NOMO-1 treated with DMSO at 0.1 percent for 48 hours (cell line): ENCODE measurements around the gene KCNAB3.

Experiments
- DNase-seq: peaks from one replicate; lab custom pipeline; 2025; ENCODE audit not compliant: unreplicated experiment; lab: John Stamatoyannopoulos, UW

Gene KCNAB3

GRCh38 chr17:7903154-7904103 lies 26.2 kb downstream of the KCNAB3 start:
- no peak for DNase-seq

DNA sequence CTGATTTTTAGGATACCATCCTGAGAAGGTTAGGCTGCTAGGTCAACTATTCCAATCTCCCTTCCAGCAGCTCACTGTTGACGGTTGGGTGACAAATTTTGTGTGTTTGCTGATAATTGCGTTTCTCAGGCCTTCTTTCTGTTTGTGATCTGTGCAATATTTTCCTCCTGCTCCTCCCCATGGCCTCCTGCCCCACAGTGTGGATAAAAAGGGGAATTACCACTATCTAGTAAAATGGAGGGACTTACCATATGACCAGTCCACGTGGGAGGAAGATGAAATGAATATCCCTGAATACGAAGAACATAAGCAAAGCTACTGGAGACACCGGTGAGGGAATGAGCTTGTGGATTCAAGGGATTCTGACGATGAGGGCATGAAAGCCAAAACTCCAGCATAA lies 31.9 kb downstream of the KCNAB3 start:
- DNase-seq: no peak

GRCh38 chr17:7897090-7897489 lies 32.6 kb downstream of the KCNAB3 start:
- DNase-seq: no peak

GRCh38 chr17:7894866-7895265 lies 34.8 kb downstream of the KCNAB3 start:
- DNase-seq: no peak

DNA sequence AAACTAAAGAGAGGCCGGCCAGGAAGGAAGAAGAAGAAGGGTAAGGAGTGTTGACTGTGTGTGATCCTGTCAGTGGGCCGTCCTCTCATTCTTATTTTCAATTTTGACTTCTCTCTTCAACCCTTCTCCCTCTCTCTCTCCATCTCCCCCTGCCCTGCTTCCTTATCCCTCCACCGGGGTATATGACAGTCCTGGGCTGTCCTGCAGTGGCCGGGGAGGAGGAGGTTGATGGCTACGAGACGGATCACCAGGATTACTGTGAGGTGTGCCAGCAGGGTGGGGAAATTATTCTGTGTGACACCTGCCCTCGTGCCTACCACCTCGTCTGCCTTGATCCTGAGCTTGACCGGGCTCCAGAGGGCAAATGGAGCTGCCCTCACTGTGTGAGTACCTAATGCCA lies 35.4 kb downstream of the KCNAB3 start:
- DNase-seq: no peak

- no peak for DNase-seq
Observed at GRCh38 chr17:7893187-7893880, 36.3 kb downstream of the KCNAB3 start.

GRCh38 chr17:7889166-7889955 lies 40.3 kb downstream of the KCNAB3 start:
- DNase-seq: no peak

GRCh38 chr17:7888184-7888920 lies 41.3 kb downstream of the KCNAB3 start, which contains the start of gene CHD3:
Gene CHD3, plus strand, starts transcription at chr17:7888789. Its CDS starts 212 bp downstream, at chr17:7889001.
- DNase-seq: no peak

DNA sequence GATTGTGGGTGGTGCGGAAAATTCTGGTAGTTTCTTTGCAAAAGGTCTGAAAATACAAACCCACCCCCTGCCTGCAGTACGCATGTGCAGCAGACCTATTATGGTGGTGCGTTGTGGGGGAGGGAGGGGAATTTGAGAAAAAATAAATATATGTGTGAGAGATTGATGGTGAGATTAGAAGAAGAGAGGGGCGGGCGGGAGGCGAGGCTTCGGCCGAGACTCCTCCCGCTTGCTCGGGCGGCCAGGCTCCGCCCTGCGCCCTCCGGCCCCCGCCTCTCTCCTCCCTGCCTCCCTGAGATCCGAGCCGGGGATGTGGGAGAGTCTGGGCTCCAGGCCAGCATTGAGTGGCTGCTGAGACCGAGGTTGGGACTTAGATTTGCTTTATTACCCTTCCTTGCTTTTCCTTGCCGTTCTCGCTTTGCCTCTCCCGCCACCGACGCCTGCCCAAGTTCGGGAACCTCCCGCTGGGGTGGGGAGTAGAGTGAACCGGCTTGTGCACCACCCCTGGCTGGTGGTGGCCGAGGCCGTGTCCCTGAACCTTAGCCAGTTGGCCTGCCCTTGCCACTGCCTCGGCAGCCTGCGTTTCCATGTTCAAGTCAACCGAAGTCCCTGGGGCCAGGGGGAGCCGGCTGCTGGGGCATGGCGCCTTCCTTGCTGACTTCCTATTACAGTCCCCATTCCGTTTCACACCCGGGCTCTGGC lies 42.0 kb downstream of the KCNAB3 start:
- peak; percentile 97 for DNase-seq

- peak; percentile 97 for DNase-seq
Observed at GRCh38 chr17:7887038-7887481, 42.6 kb downstream of the KCNAB3 start.

- peak; percentile 34 for DNase-seq
Observed at GRCh38 chr17:7886227-7887037, 43.2 kb downstream of the KCNAB3 start.

DNA sequence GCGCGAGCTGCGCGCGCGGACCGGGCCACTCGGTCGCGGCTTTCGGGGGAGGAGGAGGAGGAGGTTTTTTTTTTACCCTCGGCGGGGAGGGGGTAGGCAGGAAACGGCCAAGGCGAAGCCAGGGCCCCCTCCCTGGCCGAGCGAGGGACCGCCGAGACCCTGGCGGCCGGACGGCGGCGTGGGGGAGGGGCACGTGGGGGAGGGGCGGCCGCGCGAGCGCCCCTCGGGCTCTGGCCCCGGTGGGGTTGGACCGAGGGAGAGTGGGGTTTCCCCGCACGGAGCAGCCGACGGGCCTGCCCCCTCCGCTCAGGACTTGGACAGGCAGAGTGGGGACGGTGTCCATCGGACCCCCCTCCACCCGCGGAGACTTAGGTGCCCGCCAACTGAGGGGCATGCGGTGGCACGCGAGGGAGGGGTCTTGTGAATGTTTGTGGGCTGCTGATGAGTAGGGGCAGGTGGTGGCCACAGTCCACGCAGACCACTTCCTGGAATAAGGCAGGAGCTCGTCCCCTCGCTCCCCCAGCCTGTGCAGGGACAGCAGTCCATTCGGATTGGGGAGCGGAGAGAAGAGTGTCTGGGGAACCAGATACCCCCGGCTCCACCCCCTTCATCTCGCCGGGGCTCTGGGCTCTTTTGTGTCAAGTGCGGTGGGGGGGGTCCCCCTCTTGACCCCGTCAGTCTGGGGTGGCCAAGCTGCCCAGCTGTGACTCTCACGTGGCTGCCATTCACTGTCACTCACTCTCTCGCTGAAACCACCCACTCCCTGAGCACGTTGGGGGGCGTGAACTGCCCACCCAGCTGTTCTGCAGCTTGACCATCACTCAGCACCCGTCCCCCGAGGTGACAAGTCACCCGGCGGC lies 44.1 kb downstream of the KCNAB3 start:
- DNase-seq: peak; percentile 63

GRCh38 chr17:7884581-7885366 lies 44.9 kb downstream of the KCNAB3 start:
- no peak for DNase-seq

GRCh38 chr17:7883781-7884386 lies 45.8 kb downstream of the KCNAB3 start:
- no peak for DNase-seq

- no peak for DNase-seq
Observed at GRCh38 chr17:7882629-7883028, 47.0 kb downstream of the KCNAB3 start.

DNA sequence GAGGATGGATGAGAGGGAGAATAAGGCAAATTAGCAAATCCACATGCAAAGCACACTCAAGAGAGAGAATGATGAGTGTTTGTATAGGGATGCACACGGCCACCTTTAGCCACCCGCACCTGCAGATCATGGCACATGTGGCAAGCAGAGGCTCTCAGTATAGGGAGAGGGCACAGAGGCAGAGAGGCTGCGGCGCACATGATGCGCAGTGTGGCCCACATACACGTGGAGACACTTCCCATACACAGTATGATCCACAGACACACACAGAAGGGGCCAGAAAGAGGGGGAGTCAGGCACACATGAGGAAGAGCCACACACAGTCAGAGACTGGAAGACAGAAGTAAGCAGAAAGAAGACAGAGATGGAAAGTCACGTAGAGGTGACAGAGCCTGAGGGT lies 47.6 kb downstream of the KCNAB3 start:
- no peak for DNase-seq
